GM15510 (cell line): ENCODE results near the gene CDH26.

ENCODE experiments used
- POLR2A ChIP-seq: IDR thresholded peaks from 3 replicates; pipeline ENCODE4 v1.6.1; 2011; ENCODE audit warnings: borderline replicate concordance; ENCODE audit not compliant: insufficient read length; ENCODE audit errors: extremely low read depth

Gene CDH26

DNA sequence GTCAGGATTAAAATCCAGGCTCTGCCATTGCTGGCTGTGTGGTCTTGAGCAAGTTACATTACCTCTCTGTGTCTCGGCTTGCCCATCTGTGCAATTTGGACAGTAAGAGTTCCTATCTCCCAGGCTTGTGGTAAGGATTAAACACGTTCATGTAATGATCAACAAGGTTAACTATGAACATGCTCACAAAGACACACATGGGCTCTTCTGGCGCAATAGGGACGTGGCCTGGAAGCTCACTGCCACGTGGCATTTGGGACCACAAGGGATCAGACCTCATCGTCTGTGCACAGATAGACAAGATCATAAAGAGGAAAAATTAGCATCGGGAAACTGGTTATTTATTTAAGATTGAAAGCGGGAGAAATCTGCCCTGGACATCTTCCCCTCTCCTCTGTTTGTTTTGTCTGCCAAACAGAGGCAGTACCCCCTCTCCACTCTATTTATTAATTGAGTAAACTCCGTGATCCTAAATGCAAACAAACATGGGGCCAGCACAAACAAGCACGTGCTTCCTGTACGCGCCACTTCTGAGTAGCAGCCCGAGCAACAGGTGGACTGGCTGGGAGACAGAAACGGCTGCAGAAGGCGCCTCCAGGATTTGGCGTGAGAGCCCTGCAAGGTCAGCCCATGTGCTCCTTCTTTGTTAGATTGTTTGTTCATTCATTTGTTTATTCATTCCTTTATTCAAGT lies 95.0 kb downstream of the CDH26 start:
- TF ChIP-seq POLR2A, result no peak

GRCh38 chr20:60053818-60054190 lies 95.6 kb downstream of the CDH26 start:
- no peak for TF ChIP-seq POLR2A

- TF ChIP-seq POLR2A, result no peak
Measured at GRCh38 chr20:60054716-60055634, 96.8 kb downstream of the CDH26 start.

DNA sequence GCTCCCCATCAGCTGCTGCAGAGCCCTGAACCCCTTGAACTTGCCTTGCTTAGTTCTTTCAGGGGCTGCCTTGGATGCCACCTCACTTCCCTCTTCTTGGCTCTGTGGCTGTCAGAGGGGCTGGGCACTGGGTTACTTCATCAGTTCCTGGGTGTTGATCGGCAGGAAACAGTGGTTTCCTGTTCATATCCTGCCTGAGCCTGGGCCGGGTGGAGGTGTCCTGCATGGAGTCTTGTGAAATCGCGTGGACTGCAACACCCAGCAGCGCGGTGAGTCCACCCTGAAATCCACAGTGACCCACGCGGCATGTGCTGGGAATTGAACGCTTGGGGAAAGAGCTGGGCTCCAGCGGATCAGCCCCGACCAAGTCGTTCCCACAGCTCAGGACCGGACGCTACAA lies 97.5 kb downstream of the CDH26 start:
- TF ChIP-seq POLR2A, result no peak

DNA sequence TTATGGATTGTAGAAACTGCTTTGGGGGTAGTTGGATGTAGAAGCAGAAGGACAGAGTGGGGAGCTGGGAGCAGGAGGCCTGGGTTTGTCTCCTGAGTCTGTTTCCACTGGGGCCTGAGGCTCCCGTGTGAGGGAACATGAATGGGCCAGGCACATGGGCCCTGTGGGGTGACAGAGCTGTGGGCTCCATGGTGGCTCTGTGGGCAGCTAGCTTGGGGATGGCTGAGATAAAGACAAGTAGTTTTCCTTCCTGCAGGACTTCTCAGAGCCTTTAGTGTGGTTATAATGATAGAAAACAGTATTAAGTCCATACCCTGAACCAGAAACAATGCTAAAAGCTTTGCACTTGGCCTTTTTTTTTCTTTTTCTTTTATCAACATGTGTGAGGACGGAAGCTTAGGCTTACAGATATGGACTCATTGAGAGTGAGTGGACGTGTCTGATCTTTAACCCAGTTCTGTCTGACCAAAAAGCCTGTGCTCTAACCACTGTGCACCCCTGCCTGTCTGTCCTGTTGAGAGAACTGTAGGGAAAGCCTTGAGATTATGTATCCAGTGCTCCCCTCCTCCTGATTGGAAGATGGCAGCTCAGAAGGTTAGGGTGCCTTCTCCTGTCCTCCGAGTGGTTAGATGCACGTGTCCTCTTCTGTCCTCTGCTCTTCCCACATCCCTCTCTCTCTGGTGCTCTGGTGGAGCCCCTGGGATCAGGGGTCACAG lies 98.3 kb downstream of the CDH26 start:
- TF ChIP-seq POLR2A, result no peak

DNA sequence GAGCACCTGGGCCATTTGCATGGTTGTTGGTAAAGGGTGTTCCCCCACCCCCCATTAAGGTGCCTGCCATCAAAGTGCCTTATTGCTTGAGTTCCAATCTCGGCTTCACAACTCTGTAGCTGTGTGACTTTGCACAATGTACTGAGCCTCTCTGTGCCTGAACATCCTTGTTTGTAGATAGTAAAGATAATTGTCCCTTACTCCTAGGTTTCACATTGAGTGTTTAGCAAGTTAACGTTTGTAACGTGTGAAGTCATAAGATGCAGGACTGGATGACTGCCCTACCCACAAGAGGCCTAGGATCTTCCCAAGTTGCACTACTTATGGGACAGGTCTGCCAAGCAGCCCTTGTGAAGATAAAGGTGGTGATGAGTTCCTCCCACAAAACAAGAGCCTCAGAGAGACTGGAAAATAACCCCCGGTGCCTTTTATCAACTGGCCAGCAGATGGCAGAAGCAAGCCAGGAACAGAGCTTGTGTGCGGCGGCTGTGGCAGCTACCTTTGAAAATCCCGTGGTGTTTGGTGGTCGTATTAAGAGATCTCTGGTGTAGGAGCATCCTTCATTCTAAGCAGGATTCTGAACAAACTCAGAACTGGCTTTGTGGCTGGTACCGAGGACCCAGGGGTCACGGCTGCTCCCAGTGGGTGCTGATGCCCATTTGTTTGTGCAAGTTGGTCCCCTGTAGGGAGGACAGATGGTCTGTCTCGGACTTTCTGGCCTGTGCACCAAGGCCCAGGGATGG lies 99.1 kb downstream of the CDH26 start:
- no peak for TF ChIP-seq POLR2A

DNA sequence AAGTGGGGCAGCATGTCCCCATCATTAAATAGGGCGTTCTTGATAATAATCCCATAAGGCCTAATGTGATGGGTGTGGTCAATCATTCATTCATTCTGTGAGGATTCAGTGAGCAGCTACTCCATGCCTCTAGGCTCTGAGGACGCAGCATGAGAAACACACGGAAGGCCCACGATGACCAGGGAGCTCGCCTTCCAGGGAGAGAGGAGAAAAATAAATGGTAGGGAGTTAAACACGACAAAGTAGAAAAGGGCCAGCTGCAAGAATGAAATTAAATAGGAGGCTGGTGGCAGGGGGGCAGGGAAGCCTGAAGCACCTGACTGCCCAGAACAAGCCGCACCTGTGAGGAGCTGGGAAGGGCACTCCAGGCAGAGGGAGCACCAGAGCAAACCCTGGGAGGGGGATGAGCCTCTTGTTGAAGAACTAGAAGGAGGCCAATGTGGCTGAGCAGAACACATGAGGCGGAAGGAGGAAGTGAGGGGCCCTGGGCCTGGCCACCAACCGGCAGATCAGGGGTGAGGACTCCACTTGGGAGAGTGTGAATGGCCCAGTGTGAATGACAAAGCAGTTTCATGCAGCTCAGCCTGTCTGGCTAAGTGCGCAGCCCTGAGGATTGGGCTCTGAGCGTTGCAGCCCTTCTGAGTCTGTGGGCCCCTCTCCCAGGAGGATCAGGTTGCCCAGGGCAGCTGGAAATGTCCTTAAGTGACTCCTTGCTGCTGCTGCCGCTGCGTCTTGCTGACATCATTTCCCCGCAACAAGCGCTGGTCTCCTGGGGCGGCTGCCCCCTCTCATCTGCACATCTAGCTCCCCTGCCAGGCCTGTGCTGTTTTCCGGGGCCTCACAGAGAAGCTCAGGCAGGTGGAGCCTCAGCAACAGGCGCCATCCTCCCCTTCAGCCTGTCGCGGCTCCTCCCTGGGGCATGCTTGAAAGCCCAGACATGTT lies 99.9 kb downstream of the CDH26 start:
- TF ChIP-seq POLR2A, result no peak

- no peak for TF ChIP-seq POLR2A
Measured at GRCh38 chr20:60058879-60059278, 100.7 kb downstream of the CDH26 start.

DNA sequence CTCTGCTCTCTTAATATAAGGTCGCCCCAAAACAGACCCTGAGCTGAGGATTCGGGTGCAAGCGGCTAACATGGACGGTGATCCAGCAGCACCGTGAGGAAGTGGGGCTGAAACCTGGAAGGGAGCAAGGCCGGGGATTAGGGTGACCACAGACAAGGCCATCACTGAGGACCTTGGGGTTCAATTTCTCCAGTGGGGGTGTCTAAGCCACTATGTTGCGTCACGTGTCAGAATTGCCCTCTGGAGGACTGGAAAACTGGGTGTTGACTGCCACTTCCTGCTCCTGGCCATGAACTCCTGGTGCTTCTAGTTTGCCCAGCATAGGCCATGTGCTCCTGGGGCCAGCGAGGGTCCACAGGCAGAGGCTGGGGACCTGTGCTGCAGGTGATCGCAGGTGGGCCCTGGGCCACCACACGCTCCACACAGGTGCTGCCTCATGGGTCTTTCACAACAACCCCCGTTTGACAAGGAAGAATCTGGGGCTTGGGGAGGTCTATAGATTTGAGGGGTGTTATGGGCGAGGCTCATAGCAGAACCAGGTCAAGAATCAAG lies 101.9 kb downstream of the CDH26 start:
- no peak for TF ChIP-seq POLR2A

GRCh38 chr20:60060593-60060992 lies 102.4 kb downstream of the CDH26 start:
- no peak for TF ChIP-seq POLR2A

GRCh38 chr20:60062431-60063047 lies 104.3 kb downstream of the CDH26 start:
- TF ChIP-seq POLR2A, result no peak

DNA sequence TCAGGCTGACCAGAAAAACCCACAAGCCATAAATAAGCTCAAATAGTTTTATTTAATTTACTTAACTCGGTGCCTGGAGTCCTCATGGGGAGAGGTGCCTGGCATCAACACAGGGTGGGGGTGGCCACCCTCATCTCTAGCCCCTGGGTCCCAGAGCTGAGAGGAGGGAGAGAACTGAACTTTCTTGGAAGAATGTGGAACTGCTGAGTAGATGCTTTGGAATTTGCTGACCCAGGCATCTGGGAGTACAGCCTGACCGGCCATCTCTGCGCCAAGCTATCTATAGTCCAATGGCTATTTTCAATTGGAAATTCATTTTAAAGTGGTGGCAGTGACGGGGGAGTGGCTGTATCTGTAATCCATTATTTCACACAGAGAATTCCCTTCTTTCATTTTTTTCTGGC lies 104.8 kb downstream of the CDH26 start:
- no peak for TF ChIP-seq POLR2A
